GM12874 (cell line): ENCODE data around the gene ARHGEF37.

Experiments used
- CTCF ChIP-seq: IDR thresholded peaks from 2 replicates; pipeline ENCODE4 v1.5.1; 2011; ENCODE audit warnings: low read depth, mild to moderate bottlenecking, control low read depth, low read length, moderate library complexity; ENCODE audit not compliant: insufficient read depth

Gene ARHGEF37

GRCh38 chr5:149667084-149667828 lies 86.0 kb downstream of the ARHGEF37 start:
- peak; percentile 78 for TF ChIP-seq CTCF

- no peak for TF ChIP-seq CTCF
Measured at GRCh38 chr5:149667829-149668330, 86.6 kb downstream of the ARHGEF37 start.

GRCh38 chr5:149671544-149671943 lies 90.2 kb downstream of the ARHGEF37 start:
- TF ChIP-seq CTCF: no peak

GRCh38 chr5:149672701-149673476 lies 91.6 kb downstream of the ARHGEF37 start:
- TF ChIP-seq CTCF: no peak

GRCh38 chr5:149674686-149675085 lies 93.4 kb downstream of the ARHGEF37 start:
- no peak for TF ChIP-seq CTCF

- no peak for TF ChIP-seq CTCF
Measured at GRCh38 chr5:149675610-149676201, 94.4 kb downstream of the ARHGEF37 start.

- no peak for TF ChIP-seq CTCF
Measured at GRCh38 chr5:149677731-149678130, 96.4 kb downstream of the ARHGEF37 start.
